Stimulated activated CD8-positive, alpha-beta memory T cell treated with anti-CD3 and anti-CD28 coated beads, Interleukin-4, amount 100 ng/mL, for 48 hours (primary cell): ENCODE results near the gene CRNKL1.
A peak's percentile ranks its signal among the peaks of the same experiment; 100 is the strongest.
"Not testable (repeated sequence)": the region's sequence is repeated elsewhere in the genome, so short reads cannot be mapped to it uniquely, and the experiment has no call there.

ENCODE experiments used
- DNase-seq: peaks from one replicate; pipeline ENCODE4 v3.0.0-alpha.2; 2020

CRNKL1 gene

GRCh38 chr20:20003955-20004322 is 48.3 kb downstream of the CRNKL1 start:
- not testable (repeated sequence) for DNase-seq

- DNase-seq, result peak; percentile 42
These were observed 49.0 kb downstream of the CRNKL1 start for GRCh38 chr20:20003031-20003954.

- DNase-seq, result no peak
These were observed 49.9 kb downstream of the CRNKL1 start for GRCh38 chr20:20002101-20002998.

- DNase-seq, result no peak
These were observed 51.9 kb downstream of the CRNKL1 start for GRCh38 chr20:20000211-20000968.

GRCh38 chr20:19998990-19999705 is 53.1 kb downstream of the CRNKL1 start:
- DNase-seq, result no peak

GRCh38 chr20:19996917-19997316 is 55.3 kb downstream of the CRNKL1 start:
- DNase-seq, result no peak

- no peak for DNase-seq
These were observed 56.0 kb downstream of the CRNKL1 start for GRCh38 chr20:19996222-19996621.

GRCh38 chr20:19995220-19995863 is 56.9 kb downstream of the CRNKL1 start:
- DNase-seq, result peak; percentile 34

- no peak for DNase-seq
These were observed 58.2 kb downstream of the CRNKL1 start for GRCh38 chr20:19993958-19994669.

- no peak for DNase-seq
These were observed 59.0 kb downstream of the CRNKL1 start for GRCh38 chr20:19992996-19993908.

GRCh38 chr20:19991854-19992253 is 60.4 kb downstream of the CRNKL1 start:
- no peak for DNase-seq

- no peak for DNase-seq
These were observed 61.0 kb downstream of the CRNKL1 start for GRCh38 chr20:19991308-19991707.

- no peak for DNase-seq
These were observed 61.4 kb downstream of the CRNKL1 start for GRCh38 chr20:19990850-19991249.

GRCh38 chr20:19987046-19987445 is 65.2 kb downstream of the CRNKL1 start:
- DNase-seq, result no peak

GRCh38 chr20:19986419-19986818 is 65.8 kb downstream of the CRNKL1 start:
- no peak for DNase-seq
